BJ (cell line): ENCODE data around the gene BMP2K. TPM values are rescaled to one million over a fixed set of nuclear protein-coding genes. Genes with fewer than 3 reads are reported as not detected.

Experiments
- CTCF ChIA-PET: fragments of 350-600 bp; formaldehyde crosslinking; extraction: SDS; loops from one replicate; lab custom pipeline; 2021; ENCODE audit warnings: antibody characterized with exemption, inconsistent platforms; lab: Yijun Ruan, JAX
- POLR2A ChIA-PET: fragments of 300-600 bp; sonication (Branson Sonifier 250); formaldehyde crosslinking; extraction: SDS; loops from one replicate; lab custom pipeline; 2021; ENCODE audit warnings: antibody characterized with exemption; lab: Charles Lee
- DNase-seq: peaks from one replicate; pipeline ENCODE4 v3.0.0-alpha.2; 2011; ENCODE audit warnings: low read depth
- H3K27me3 ChIP-seq: 2 replicates; pipeline ENCODE4 v1.6.0; 2011; ENCODE audit warnings: low read length; ENCODE audit not compliant: control insufficient read depth, insufficient read depth
- H3K36me3 ChIP-seq: 2 replicates; pipeline ENCODE4 v1.5.1; 2011; ENCODE audit warnings: low read length; ENCODE audit not compliant: control insufficient read depth, insufficient read depth
- H3K4me3 ChIP-seq: 2 replicates; pipeline ENCODE4 v1.5.1; 2011; ENCODE audit warnings: low read depth, mild to moderate bottlenecking, control low read depth, low read length
- polyA plus RNA-seq: library from polyadenylated mRNA; depleted of rRNA; stranded (reverse); fragments of >200 nt; gene quantifications from 2 replicates; pipeline ENCODE4 v1.2.3, GENCODE V29; 2011; rRNA removed
- small RNA-seq: library from RNA; depleted of rRNA; stranded (forward); fragments of <200 nt; gene quantifications from one replicate; pipeline ENCODE3, GENCODE V24; 2012; ENCODE audit warnings: low replicate concordance, low read depth; ENCODE audit not compliant: insufficient read length
- TF ChIP-seq, protein P1 (sequence below): IDR thresholded peaks from 2 replicates; pipeline ENCODE4 v1.5.1; 2011; ENCODE audit warnings: low read depth, mild to moderate bottlenecking, control low read depth, inconsistent platforms, low read length, moderate library complexity; ENCODE audit not compliant: insufficient read depth

BMP2K gene
- polyA plus RNA-seq, 1 experiment, result 19.3 TPM

DNA sequence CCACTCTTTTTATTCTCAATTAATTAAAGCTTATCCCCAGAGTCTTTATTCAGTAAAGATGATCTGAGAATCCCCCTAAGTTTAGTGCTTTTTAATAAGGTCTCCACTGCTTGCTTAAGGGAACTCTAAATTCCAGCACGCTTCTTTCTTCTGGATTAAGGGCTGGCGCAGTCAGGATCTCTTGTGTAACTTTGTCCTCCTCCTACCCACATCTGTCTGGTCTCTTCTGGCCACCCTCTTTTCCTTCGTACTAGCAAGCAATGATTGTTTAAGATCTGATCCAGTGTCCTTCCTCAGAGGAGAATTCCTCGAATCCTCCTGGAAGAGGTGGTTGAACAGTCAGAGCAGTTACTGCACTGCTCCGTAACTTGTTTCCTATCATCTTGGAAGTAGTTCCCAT, 177.1 kb downstream of the BMP2K start:
- POLR2A ChIA-PET, result no interaction called here
- TF ChIP-seq, protein P1, sequence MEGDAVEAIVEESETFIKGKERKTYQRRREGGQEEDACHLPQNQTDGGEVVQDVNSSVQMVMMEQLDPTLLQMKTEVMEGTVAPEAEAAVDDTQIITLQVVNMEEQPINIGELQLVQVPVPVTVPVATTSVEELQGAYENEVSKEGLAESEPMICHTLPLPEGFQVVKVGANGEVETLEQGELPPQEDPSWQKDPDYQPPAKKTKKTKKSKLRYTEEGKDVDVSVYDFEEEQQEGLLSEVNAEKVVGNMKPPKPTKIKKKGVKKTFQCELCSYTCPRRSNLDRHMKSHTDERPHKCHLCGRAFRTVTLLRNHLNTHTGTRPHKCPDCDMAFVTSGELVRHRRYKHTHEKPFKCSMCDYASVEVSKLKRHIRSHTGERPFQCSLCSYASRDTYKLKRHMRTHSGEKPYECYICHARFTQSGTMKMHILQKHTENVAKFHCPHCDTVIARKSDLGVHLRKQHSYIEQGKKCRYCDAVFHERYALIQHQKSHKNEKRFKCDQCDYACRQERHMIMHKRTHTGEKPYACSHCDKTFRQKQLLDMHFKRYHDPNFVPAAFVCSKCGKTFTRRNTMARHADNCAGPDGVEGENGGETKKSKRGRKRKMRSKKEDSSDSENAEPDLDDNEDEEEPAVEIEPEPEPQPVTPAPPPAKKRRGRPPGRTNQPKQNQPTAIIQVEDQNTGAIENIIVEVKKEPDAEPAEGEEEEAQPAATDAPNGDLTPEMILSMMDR, result no peak
- H3K36me3 ChIP-seq, result no peaks in the 10 kb centered on the region
- CTCF ChIA-PET, result interaction anchor here (0.8 to 2.4 kb wide), 7 partner anchors 10 to 1249 kb away, joined by 3 to 17 read pairs (median 3); partner anchors contain the start of gene PRDM8
- H3K4me3 ChIP-seq, result no peak overlapping the region
- DNase-seq, result no peak
- H3K27me3 ChIP-seq, result peaks cover 7% of the 10 kb centered on the region; the same call in 1 of the 2 replicates

GRCh38 chr4:78953769-78954666, 177.9 kb downstream of the BMP2K start:
- no peak for DNase-seq
- CTCF ChIA-PET, result interaction anchor here (2.4 kb wide), 1 partner anchor 9 kb away, joined by 17 read pairs; no protein-coding TSS in a partner anchor

DNA sequence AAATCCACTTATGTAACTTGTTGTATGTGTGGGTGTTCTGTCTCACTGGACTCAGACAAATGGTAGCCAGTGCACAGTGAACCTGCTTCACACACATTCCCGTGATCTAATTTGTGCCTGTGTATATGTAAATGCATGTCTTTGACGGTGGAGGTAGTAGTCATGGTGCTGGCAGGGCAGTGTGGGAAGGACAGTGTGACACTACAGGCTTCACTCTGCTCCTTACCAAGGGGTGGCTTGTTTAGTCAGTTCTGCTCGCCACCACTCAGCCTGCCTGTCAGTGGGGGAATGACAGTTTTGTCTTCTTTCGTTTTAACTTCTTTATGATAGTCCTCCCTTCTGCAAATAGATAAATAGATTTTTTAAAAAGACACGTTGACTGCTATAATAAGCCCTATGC, 180.8 kb downstream of the BMP2K start:
- ChIA-PET CTCF (no interaction called here), POLR2A (no interaction called here)
- H3K4me3 ChIP-seq, result no peak overlapping the region
- TF ChIP-seq, protein P1, result no peak
- peaks cover 7% of the 10 kb centered on the region; the same call in 1 of the 2 replicates for H3K27me3 ChIP-seq
- no peaks in the 10 kb centered on the region for H3K36me3 ChIP-seq
- DNase-seq, result no peak

More at GRCh38 chr4:78953769-78954666, 177.9 kb downstream of the BMP2K start:
- TF ChIP-seq, protein P1, result peak; percentile 15; the same call in 1 of the 2 replicates
- Histone ChIP-seq H3K36me3 (no peaks in the 10 kb centered on the region), H3K4me3 (no peak overlapping the region), H3K27me3 (peaks cover 7% of the 10 kb centered on the region; the same call in 1 of the 2 replicates)
- POLR2A ChIA-PET, result no interaction called here

DNA sequence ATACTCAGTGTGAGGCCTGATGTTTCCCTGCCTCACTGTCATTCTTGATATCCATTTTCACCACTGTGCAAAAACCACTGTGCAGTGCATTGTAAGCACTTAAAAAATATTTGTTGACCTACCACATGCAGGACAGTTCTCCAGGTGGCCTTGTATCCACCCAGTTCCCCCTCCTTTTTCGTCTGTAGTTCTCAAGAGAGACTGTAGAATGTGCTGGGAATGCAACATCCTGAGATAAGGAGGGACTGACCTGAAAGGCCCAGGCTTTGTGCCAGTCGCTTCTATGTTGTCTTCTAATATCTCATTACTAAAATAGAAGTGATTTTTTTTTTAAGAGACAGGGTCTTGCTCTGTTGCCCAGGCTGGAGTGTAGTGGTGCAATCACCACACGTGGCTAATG, 184.8 kb downstream of the BMP2K start:
- no peaks in the 10 kb centered on the region for H3K36me3 ChIP-seq
- ChIA-PET CTCF (interaction anchor here (1.0 kb wide), 2 partner anchors 9 to 10 kb away, joined by 4 to 7 read pairs; no protein-coding TSS in a partner anchor), POLR2A (no interaction called here)
- no peak overlapping the region for H3K4me3 ChIP-seq
- TF ChIP-seq, protein P1, result no peak
- no peak for DNase-seq
- 0 out of 2 replicates have a peak, but pooled peaks cover 2% of the 10 kb centered on the region for H3K27me3 ChIP-seq

Small RNAs within 50 kb of the gene (small RNA-seq; reads per million reads assigned to genes)
- not detected for gene AC098818.1
- gene MIR5096, result not detected
- gene RN7SL127P, result not detected

Other genes with a start within 250 kb of the BMP2K start
- 8.2 and 15.7 TPM in 2 replicates for gene ANXA3, start 224.6 kb upstream of the BMP2K start, polyA plus RNA-seq
- 10.4 and 23.5 TPM in 2 replicates for gene PAQR3, start 163.1 kb downstream of the BMP2K start, polyA plus RNA-seq